Endothelial cell of umbilical vein (primary cell): ENCODE results near the gene RPS19BP1. TPM values are rescaled to one million over a fixed set of nuclear protein-coding genes. Genes with fewer than 3 reads are reported as not detected.

Source experiments
- BruUV-seq: library from RNA; stranded (reverse); fragments of 400-500 nt; replicated peaks from 2 replicates; lab custom pipeline; 2021; lab: Mats Ljungman, UMichigan
- CTCF ChIA-PET: fragments of 300-600, 350-600 bp; sonication (Branson Sonifier 250); formaldehyde crosslinking; loops from one replicate; lab custom pipeline; 2021; ENCODE audit warnings: antibody characterized with exemption, inconsistent platforms; lab: Charles Lee
- POLR2A ChIA-PET: fragments of 300-600, 350-600 bp; sonication (Branson Sonifier 250); formaldehyde crosslinking; loops from one replicate; lab custom pipeline; 2021; ENCODE audit warnings: antibody characterized with exemption, inconsistent platforms; lab: Charles Lee
- DNase-seq: peaks from one replicate; pipeline ENCODE4 v3.0.0-alpha.2; 2011; ENCODE audit warnings: low read depth, low spot score
- FAIRE-seq: peaks from 2 replicates; lab custom pipeline; 2011; peaks lifted over from hg19 to GRCh38; lab: Jason Lieb, UNC
- H2AFZ ChIP-seq: 2 replicates; pipeline ENCODE4 v1.6.0; 2012; ENCODE audit warnings: low read depth, low read length, control low read depth, inconsistent platforms
- H3K27ac ChIP-seq: 2 replicates; pipeline ENCODE4 v1.5.1; 2011; ENCODE audit warnings: low read depth, mild to moderate bottlenecking, control low read depth, low read length, moderate library complexity; ENCODE audit not compliant: insufficient read depth
- H3K27me3 ChIP-seq, 2 experiments: 2 replicates each; pipeline versions ENCODE4 v1.6.0 to v1.6.1; 2011; ENCODE audit warnings: low read length in 2 of 2, mixed read lengths in 1 of 2; ENCODE audit not compliant: control insufficient read depth in 2 of 2, insufficient read depth in 2 of 2
- H3K36me3 ChIP-seq, 2 experiments: 2 replicates in 1 of 2; 3 replicates in 1 of 2; pipeline ENCODE4 v1.5.1; 2011; ENCODE audit warnings: low read length in 2 of 2, mild to moderate bottlenecking in 1 of 2, moderate library complexity in 1 of 2; ENCODE audit not compliant: control insufficient read depth in 2 of 2, insufficient read depth in 2 of 2; ENCODE audit errors: extremely low read depth in 1 of 2
- H3K4me1 ChIP-seq: 3 replicates; pipeline ENCODE4 v1.5.1; 2011; ENCODE audit warnings: mild to moderate bottlenecking, low read length; ENCODE audit not compliant: control insufficient read depth, insufficient read depth; ENCODE audit errors: extremely low read depth
- H3K4me2 ChIP-seq: 2 replicates; pipeline ENCODE4 v1.6.1; 2011; ENCODE audit warnings: low read length, control low read depth, mixed read lengths; ENCODE audit not compliant: insufficient read depth
- H3K4me3 ChIP-seq, 3 experiments: fragments of 200-600 bp in 1 of 3; sonication (generic), shearing (Covaris generic) in 1 of 3; replicated peaks in 1 of 3; 2 replicates each; pipeline ENCODE4 v1.5.1; 2011 to 2016; ENCODE audit warnings: control low read depth in 3 of 3, low read length in 3 of 3, mild to moderate bottlenecking in 2 of 3, inconsistent platforms in 1 of 3, low read depth in 1 of 3, moderate library complexity in 1 of 3; ENCODE audit not compliant: insufficient read depth in 1 of 3
- H3K79me2 ChIP-seq: 2 replicates; pipeline ENCODE4 v1.6.0; 2012; ENCODE audit warnings: low read length, inconsistent platforms; ENCODE audit not compliant: control insufficient read depth, insufficient read depth
- H3K9ac ChIP-seq: replicated peaks from 2 replicates; pipeline ENCODE3; 2011; ENCODE audit warnings: low read length, control low read depth; ENCODE audit not compliant: insufficient read depth; ENCODE audit errors: extremely low read depth
- H3K9me1 ChIP-seq: replicated peaks from 3 replicates; pipeline ENCODE4 v1.6.0; 2011; ENCODE audit warnings: mild to moderate bottlenecking, low read length; ENCODE audit not compliant: control insufficient read depth, insufficient read depth; ENCODE audit errors: extremely low read depth
- H3K9me3 ChIP-seq: replicated peaks from 2 replicates; pipeline ENCODE4 v1.5.1; 2012; ENCODE audit warnings: low read length, inconsistent platforms; ENCODE audit not compliant: control insufficient read depth, insufficient read depth
- H4K20me1 ChIP-seq: replicated peaks from 2 replicates; pipeline ENCODE3; 2011; ENCODE audit warnings: mild to moderate bottlenecking, low read length; ENCODE audit not compliant: control insufficient read depth, insufficient read depth; ENCODE audit errors: extremely low read depth
- CTCF ChIP-seq, 2 donors: IDR thresholded peaks; 1 replicate in 1 of 2; 2 replicates in 1 of 2; pipeline ENCODE4 v1.5.1; 2011; ENCODE audit warnings: low read length in 2 of 2, mild to moderate bottlenecking in 2 of 2, moderate library complexity in 2 of 2, control low read depth in 1 of 2, inconsistent platforms in 1 of 2, low read depth in 1 of 2; ENCODE audit not compliant: insufficient read depth in 1 of 2; ENCODE audit errors: extremely low read depth in 1 of 2
- FOS ChIP-seq: IDR thresholded peaks from 2 replicates; pipeline ENCODE4 v1.6.1; 2011; ENCODE audit warnings: mild to moderate bottlenecking, low read length, moderate library complexity, borderline replicate concordance; ENCODE audit not compliant: insufficient read depth
- JUN ChIP-seq: IDR thresholded peaks from 2 replicates; pipeline ENCODE4 v1.6.1; 2011; ENCODE audit warnings: borderline replicate concordance, low read depth; ENCODE audit not compliant: insufficient read length, insufficient read depth
- MAX ChIP-seq: IDR thresholded peaks from 2 replicates; pipeline ENCODE4 v1.6.1; 2011; ENCODE audit not compliant: insufficient read depth, insufficient read length
- MYC ChIP-seq: IDR thresholded peaks from one replicate; pipeline ENCODE4 v1.6.1; 2011; ENCODE audit warnings: mild to moderate bottlenecking, low read depth, low read length
- POLR2A ChIP-seq: IDR thresholded peaks from 2 replicates; pipeline ENCODE4 v1.6.1; 2012; ENCODE audit warnings: low read depth, mild to moderate bottlenecking, control low read depth, low read length
- POLR2AphosphoS5 ChIP-seq: IDR thresholded peaks from 2 replicates; pipeline ENCODE4 v1.6.1; 2012; ENCODE audit warnings: low read depth, mild to moderate bottlenecking, control low read depth, low read length, moderate library complexity; ENCODE audit not compliant: insufficient read depth
- dilution Hi-C: fragments of 300-500 bp; cut with MboI; formaldehyde crosslinking; loops from one replicate; pipeline ENCODE4 v1.15.0; 2019; ENCODE audit warnings: low sequenced_read_pairs; ENCODE audit not compliant: extremely low pct_ligation_motif_present
- intact Hi-C: fragments of 100-400 bp; cut with micrococcal nuclease; formaldehyde crosslinking; loops from one replicate; pipeline ENCODE4 v1.10.0; 2022
- polyA plus RNA-seq, 4 experiments: library from polyadenylated mRNA; depleted of rRNA in 3 of 4; stranded (reverse) in 3 of 4; unstranded in 1 of 4; fragments of >200 nt; gene quantifications; 2 replicates each; pipeline versions ENCODE4 v1.2.1 to v1.2.3, GENCODE V29; 2011 to 2012; ENCODE audit warnings: missing spikeins in 1 of 4
- total RNA-seq: library from RNA; stranded (reverse); gene quantifications from 2 replicates; pipeline ENCODE4 v1.2.3, GENCODE V29; 2021

Gene RPS19BP1
- total and polyA plus RNA-seq, 2 donors (not counting 3 experiments of a cell fraction or from before 2014, with no cell fraction given) = 66.6 to 84.3 TPM

GRCh38 chr22:39528080-39528661 lies 4.4 kb downstream of the RPS19BP1 start:
- H2AFZ ChIP-seq = no peak overlapping the region
- intact Hi-C loops (loop anchor here (10.0 kb wide), 2 partner anchors 273 to 353 kb away; no protein-coding TSS in a partner anchor), dilution Hi-C loops (no loop called here)
- H3K27me3 ChIP-seq = no peaks in the 10 kb centered on the region
- CTCF ChIA-PET = interaction anchor here (0.8 to 6.4 kb wide), 14 partner anchors 8 to 508 kb away, joined by 3 to 197 read pairs (median 14); partner anchors contain the start of genes ATF4, MIEF1 and TAB1
- H3K9me3 ChIP-seq = no peaks in the 10 kb centered on the region
- peaks cover 30% of the 10 kb centered on the region for H3K4me1 ChIP-seq
- BruUV-seq = no TSS peak
- FAIRE-seq (no peak), DNase-seq (no peak)
- H3K4me3 ChIP-seq = no peak overlapping the region
- peaks cover 5 to 10% of the 10 kb centered on the region in 2 experiments for H3K36me3 ChIP-seq
- POLR2A ChIA-PET = interaction anchor here (1.2 to 1.5 kb wide), 2 partner anchors 8 to 209 kb away, joined by 7 to 13 read pairs; partner anchors contain the start of genes ATF4 and RPL3
- H3K9me1 ChIP-seq = no peaks in the 10 kb centered on the region
- peaks cover 48% of the 10 kb centered on the region for H3K79me2 ChIP-seq
- no peak overlapping the region for H3K27ac ChIP-seq
- TF ChIP-seq MAX = no peak
- no peak for TF ChIP-seq JUN
- no peak overlapping the region for H3K4me2 ChIP-seq
- no peaks in the 10 kb centered on the region for H4K20me1 ChIP-seq
- no peak overlapping the region for H3K9ac ChIP-seq

- dilution Hi-C loops = no loop called here
- no TSS peak for BruUV-seq
- no peaks in the 10 kb centered on the region for H4K20me1 ChIP-seq
- H3K9me1 ChIP-seq = no peaks in the 10 kb centered on the region
- H3K27ac ChIP-seq = no peak overlapping the region
- no peak overlapping the region for H3K9ac ChIP-seq
- intact Hi-C loops = loop anchor here (10.0 kb wide), 2 partner anchors 273 to 353 kb away; no protein-coding TSS in a partner anchor
- TF ChIP-seq FOS (no peak), JUN (no peak), CTCF (IDR thresholded peaks at IDR 0.05; ENCODE audit: extremely low read depth in 1 of 2, insufficient read depth in 1 of 2, low read depth in 1 of 2, low read length in 2 of 2) (no peak), MYC (no peak), POLR2AphosphoS5 (no peak), POLR2A (no peak)
- no peaks in the 10 kb centered on the region for H3K9me3 ChIP-seq
- DNase-seq (no peak), FAIRE-seq (no peak)
- H2AFZ ChIP-seq = no peak overlapping the region
- POLR2A ChIA-PET = no interaction called here
- H3K4me2 ChIP-seq = no peak overlapping the region
- no peaks in the 10 kb centered on the region for H3K27me3 ChIP-seq
- CTCF ChIA-PET = interaction anchor here (0.8 to 6.4 kb wide), 5 partner anchors 11 to 393 kb away, joined by 3 to 197 read pairs (median 58); no protein-coding TSS in a partner anchor
- H3K4me1 ChIP-seq = peaks cover 32% of the 10 kb centered on the region
- peaks cover 5 to 14% of the 10 kb centered on the region in 2 experiments for H3K36me3 ChIP-seq
- peaks cover 55% of the 10 kb centered on the region for H3K79me2 ChIP-seq
- no peak overlapping the region for H3K4me3 ChIP-seq
Observed at GRCh38 chr22:39527481-39527961, 5.0 kb downstream of the RPS19BP1 start.
